Fibroblast of the conjunctiva (primary cell): ENCODE measurements around the gene TGFBR1.
"Not testable (repeated sequence)": the region's sequence is repeated elsewhere in the genome, so short reads cannot be mapped to it uniquely, and the experiment has no call there.

Experiments used
- DNase-seq: peaks from one replicate; pipeline ENCODE4 v3.0.0-alpha.2; 2010; ENCODE audit warnings: low read depth

The TGFBR1 gene

DNA sequence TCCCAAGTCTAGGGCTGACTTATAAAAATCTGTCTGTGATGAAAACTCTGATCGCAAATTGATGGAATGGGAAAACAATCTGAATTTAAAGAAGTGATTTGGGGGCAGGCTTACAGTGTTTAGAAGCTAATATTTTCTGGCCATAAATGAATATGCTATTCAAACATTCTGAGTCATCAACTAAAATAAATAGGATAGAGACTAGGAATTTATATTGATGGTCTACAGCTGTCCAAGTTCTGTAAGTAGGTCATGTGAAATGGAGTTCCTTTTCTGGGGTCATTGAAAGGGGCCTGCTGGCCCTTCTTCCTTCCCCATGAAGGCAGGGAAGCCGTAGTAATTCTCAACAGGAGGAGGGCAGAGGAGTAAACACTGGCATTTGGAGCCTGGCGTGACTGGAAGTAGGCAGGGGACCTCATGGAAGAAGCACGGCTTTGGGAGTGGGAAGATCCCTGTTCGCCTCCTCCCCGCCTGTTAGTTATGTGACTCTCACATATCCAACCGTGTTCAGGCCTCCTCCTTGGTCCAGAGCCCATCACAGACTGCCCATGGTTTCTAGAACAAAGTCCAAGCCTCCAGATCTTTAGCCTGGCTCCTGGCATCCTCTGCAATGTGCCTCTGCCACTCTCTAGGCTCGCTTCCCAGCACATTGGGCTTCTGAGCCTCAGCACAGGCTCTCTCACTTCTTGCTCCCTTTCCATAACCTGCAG is 85.1 kb downstream of the TGFBR1 start:
- DNase-seq, result no peak

DNA sequence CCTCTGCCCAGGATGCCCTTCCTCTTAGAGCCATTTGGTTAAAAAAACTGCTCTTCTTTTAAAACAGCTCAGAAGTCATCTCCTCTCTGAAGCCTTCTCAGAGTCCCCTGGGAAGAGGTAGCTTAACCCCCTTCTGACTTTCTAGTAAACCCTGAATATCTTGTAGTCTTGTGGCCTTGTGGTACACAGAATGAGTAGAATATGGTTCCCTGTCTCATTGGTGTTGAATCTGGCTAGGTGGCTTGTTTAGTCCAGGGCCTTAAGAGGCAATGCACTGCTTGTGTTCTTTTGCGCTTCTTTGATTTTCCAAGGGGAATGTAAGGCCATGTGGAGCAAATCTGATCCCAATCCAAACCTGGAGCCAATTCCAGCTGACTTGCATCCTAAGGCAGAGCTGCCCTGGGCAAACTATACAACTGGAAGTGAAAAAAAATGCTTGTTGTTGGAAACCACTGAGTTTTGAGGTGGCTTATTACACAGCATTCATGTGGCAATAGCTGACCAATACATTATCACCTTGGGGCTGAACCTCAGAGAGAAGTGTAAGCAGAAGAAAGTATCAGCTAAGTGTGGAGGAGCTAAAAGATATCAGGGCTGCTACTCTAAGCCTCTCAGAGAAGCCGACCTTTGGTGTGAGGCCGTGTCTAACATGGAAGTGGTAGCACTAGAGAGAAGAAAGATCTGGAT is 85.8 kb downstream of the TGFBR1 start:
- no peak for DNase-seq

DNA sequence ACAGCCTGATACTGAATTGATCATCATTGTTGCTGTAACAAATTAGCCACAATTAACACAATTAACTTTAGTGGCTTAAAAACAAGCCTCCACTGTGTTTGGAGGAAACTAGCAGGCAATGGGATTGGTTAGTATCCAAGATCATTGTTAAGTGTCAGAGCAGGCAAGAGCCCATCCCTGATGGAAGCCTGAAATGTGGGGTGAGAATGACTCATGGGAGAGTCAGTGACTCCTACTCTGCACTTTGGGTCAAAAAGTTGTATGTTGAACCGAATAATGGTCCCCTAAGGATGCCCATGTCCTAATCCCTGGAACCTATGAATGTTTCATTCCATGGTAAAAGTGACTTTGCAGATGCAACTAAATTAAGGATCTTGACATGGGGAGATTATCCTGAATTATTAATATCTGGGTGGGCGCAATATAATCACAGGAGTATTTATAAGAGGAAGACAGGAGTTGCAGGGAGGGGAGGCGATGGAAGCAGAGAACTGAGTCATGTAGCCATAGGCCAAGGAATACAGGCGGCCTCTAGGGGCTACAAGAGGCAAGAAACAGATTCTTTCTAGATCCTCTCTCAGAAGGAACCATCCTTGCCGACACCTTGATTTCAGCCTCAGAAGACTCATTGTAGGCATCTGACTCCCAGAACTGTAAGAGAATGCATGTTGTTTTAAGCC is 88.0 kb downstream of the TGFBR1 start:
- DNase-seq, result no peak

DNA sequence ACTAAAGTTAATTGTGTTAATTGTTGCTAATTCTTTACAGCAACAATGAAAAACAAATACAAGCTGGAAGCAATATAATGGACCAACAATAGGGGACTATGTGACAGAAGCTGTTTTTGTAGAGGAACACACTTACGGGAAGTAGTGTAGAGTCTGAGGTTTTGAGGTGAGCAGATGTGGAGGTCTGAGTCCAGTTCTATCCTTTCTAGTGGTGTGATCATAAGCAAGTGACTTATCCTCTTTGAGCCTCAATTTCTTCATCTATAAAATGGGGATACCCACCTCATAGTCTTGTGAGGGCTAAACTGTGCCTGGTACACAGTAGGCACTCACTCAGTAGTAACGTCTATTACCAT is 88.5 kb downstream of the TGFBR1 start:
- no peak for DNase-seq

DNA sequence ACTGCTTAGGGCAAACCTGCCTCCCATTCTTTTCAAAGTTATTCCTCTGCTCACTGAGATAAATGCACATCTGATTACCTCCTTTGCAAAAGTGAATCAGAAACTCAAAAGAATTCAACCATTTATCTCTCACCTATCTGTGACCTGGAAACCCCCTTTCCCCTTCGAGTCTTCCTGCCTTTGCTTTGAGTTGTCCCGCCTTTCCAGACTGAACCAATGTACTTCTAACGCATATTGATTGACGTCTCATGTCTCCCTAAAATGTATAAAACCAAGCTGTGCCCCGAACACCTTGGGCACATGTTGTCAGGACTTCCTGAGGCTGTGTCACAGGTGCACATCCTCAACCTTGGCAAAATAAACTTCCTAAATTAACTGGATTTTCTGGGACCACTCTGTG is 91.6 kb downstream of the TGFBR1 start:
- not testable (repeated sequence) for DNase-seq

DNA sequence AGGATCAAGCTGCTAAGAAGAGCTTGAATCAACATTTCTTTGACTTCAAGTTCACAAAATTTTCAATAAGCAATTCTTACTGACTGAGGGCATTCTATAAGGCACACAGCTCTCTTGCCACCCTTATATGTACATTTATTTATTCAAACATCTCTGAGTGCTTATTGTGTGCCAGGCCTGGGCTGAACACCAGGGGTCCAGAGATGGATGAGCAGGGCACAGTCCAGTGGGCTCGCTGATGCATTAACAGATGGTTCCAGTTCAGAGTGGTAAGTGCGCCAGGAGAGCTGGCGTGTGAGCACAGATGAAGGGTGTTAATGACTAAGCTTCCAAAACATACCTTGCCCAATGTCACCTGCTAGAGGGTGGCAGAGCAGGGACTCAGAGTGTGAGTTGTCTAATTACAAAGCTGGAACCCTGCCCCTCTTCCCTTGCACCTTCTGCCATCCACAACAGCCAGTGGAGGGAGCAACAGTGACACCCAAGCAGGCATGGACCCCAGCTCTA is 92.3 kb downstream of the TGFBR1 start:
- DNase-seq, result no peak

DNA sequence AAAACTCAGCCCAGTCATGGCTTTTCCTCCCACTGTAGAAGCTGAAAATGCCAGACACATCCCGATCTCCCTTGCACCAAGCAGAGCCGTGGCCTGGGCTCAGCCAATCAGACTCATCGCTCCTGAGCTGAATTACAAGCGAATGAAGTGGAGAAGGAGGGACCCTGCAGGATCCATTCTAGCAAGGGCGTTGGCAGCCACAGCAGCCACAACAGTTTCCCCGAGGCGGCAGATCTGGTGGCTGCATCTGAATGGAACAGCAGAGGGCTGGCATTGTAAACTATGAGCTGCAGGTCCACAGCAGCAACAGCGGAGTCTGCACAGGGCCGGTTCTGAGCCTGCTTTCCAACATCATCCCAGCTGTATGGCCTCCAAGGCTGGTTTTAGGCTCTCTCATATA is 93.1 kb downstream of the TGFBR1 start:
- DNase-seq, result no peak

DNA sequence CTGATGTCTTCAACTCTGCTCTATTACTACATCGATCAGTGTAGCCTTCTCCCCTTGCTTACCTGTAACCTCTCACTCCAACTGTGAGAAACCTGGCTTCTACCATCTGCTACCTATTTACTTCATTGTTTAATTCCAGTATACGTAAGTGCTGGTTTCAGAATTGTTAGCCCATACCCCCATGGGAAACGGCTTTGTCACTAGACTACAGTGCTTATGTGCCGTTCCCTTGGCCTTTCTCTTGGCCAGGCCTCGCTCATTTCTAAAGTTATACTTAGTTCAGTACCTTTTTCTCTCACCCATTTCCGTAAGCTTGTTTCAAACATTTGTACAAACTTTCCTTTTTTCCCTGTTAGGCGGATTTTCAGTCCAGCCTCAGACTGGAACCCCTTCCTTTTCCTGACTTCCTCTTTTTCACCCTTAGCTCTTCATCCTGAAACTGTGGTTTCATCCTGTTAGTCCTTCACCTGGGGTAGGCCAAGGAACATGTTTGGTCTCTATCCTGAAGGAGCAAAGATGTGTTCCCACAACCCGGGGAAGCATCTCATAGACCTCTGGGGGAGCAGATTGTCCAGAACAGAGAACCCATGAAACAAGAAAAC is 95.1 kb downstream of the TGFBR1 start:
- DNase-seq, result no peak

DNA sequence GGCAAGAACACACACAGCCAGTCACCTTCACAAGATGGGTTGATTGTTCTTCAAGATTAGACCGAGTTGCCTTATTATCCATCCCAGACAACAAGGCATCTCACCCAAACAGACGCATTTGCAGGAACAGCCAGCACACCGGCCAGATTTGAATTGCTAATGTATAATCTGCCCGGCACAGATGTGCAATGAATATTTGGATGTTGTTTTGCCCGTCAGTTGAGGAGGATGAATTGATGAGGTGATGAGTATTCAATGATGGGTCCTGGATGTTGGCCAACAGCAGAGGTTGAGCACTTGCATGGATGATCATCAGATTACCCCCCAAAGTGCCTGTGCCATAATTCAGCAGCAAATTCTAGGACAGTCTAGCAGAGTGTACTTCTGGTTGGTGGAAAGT is 96.7 kb downstream of the TGFBR1 start:
- DNase-seq, result no peak
